HG02840 (cell line): ENCODE measurements around the gene CATSPER3.

Experiments
- ATAC-seq: cut with Tn5 transposase; IDR thresholded peaks from one replicate; pipeline ENCODE4 v1.9.1; 2021; ENCODE audit warnings: mild to moderate bottlenecking, moderate library complexity, moderate number of reproducible peaks; ENCODE audit not compliant: unreplicated experiment, low FRiP score

Gene CATSPER3

GRCh38 chr5:135038813-135039270 is 71.1 kb downstream of the CATSPER3 start:
- no peak for ATAC-seq

- no peak for ATAC-seq
Measured at GRCh38 chr5:135039271-135040033, 71.7 kb downstream of the CATSPER3 start.

- ATAC-seq = no peak
Measured at GRCh38 chr5:135040034-135040332, 72.3 kb downstream of the CATSPER3 start.

GRCh38 chr5:135040333-135041144 is 72.8 kb downstream of the CATSPER3 start:
- ATAC-seq = no peak

GRCh38 chr5:135041145-135041587 is 73.5 kb downstream of the CATSPER3 start:
- ATAC-seq = no peak

- ATAC-seq = no peak
Measured at GRCh38 chr5:135041726-135042125, 74.0 kb downstream of the CATSPER3 start.

- ATAC-seq = no peak
Measured at GRCh38 chr5:135042595-135042994, 74.9 kb downstream of the CATSPER3 start.

- ATAC-seq = no peak
Measured at GRCh38 chr5:135045488-135045887, 77.8 kb downstream of the CATSPER3 start.

GRCh38 chr5:135046661-135047346 is 79.1 kb downstream of the CATSPER3 start:
- no peak for ATAC-seq

- ATAC-seq = no peak
Measured at GRCh38 chr5:135047347-135047695, 79.6 kb downstream of the CATSPER3 start.

GRCh38 chr5:135048286-135048685 is 80.6 kb downstream of the CATSPER3 start:
- no peak for ATAC-seq

GRCh38 chr5:135048930-135049329 is 81.2 kb downstream of the CATSPER3 start:
- ATAC-seq = no peak

GRCh38 chr5:135050244-135050767 is 82.6 kb downstream of the CATSPER3 start:
- ATAC-seq = no peak

- ATAC-seq = no peak
Measured at GRCh38 chr5:135051399-135051798, 83.7 kb downstream of the CATSPER3 start.

- ATAC-seq = no peak
Measured at GRCh38 chr5:135051872-135052271, 84.2 kb downstream of the CATSPER3 start.

- no peak for ATAC-seq
Measured at GRCh38 chr5:135052511-135053145, 84.9 kb downstream of the CATSPER3 start.

GRCh38 chr5:135053278-135053677 is 85.6 kb downstream of the CATSPER3 start:
- ATAC-seq = peak; percentile 89

GRCh38 chr5:135053989-135054388 is 86.3 kb downstream of the CATSPER3 start:
- no peak for ATAC-seq

- ATAC-seq = no peak
Measured at GRCh38 chr5:135054546-135054945, 86.8 kb downstream of the CATSPER3 start.

GRCh38 chr5:135055396-135055795 is 87.7 kb downstream of the CATSPER3 start:
- no peak for ATAC-seq
